Skeletal muscle tissue (tissue), 4 donors: ENCODE measurements around the gene KYNU. TPM values are rescaled to one million over a fixed set of nuclear protein-coding genes. Genes with fewer than 3 reads are reported as not detected.
"Not testable (repeated sequence)": the region's sequence is repeated elsewhere in the genome, so short reads cannot be mapped to it uniquely, and the experiment has no call there.

Experiments
- H3K27ac ChIP-seq: one replicate; pipeline ENCODE4 v1.7.0; 2013; ENCODE audit warnings: mild to moderate bottlenecking, low read depth, low read length, inconsistent platforms
- H3K27me3 ChIP-seq, 3 donors: one replicate each; pipeline ENCODE4 v1.7.0; 2013; ENCODE audit warnings: low read length in 3 of 3; ENCODE audit not compliant: control insufficient read depth in 3 of 3, insufficient read depth in 3 of 3
- H3K36me3 ChIP-seq, 3 donors: one replicate each; pipeline ENCODE4 v1.7.0; 2013; ENCODE audit warnings: low read length in 3 of 3; ENCODE audit not compliant: control insufficient read depth in 3 of 3, insufficient read depth in 3 of 3
- H3K4me1 ChIP-seq, 3 donors: one replicate each; pipeline ENCODE4 v1.7.0; 2013; ENCODE audit warnings: low read length in 3 of 3, mild to moderate bottlenecking in 3 of 3; ENCODE audit not compliant: control insufficient read depth in 3 of 3, insufficient read depth in 3 of 3
- H3K4me3 ChIP-seq, 3 donors: one replicate each; pipeline ENCODE4 v1.7.0; 2013; ENCODE audit warnings: low read length in 3 of 3
- H3K9ac ChIP-seq, 3 donors: one replicate each; pipeline ENCODE4 v1.7.0; 2013; ENCODE audit warnings: low read length in 3 of 3, mild to moderate bottlenecking in 3 of 3, moderate library complexity in 2 of 3, low read depth in 1 of 3
- H3K9me3 ChIP-seq, 3 donors: one replicate each; pipeline ENCODE4 v1.7.0; 2013; ENCODE audit warnings: low read length in 3 of 3; ENCODE audit not compliant: control insufficient read depth in 3 of 3
- total RNA-seq: library from RNA; depleted of rRNA; stranded (reverse); fragments of >200 nt; gene quantifications from one replicate; pipeline ENCODE4 v1.2.3, GENCODE V29; 2014
- donor health status: Osteomylitis.

KYNU gene
- total RNA-seq, 1 donor from 2014 or later = 1.0 TPM

- H3K27me3 ChIP-seq = no peaks in the 10 kb centered on the region
- no peaks in the 10 kb centered on the region for H3K9me3 ChIP-seq
- no peaks in the 10 kb centered on the region for H3K4me1 ChIP-seq
- no peak overlapping the region for H3K27ac ChIP-seq
- no peaks in the 10 kb centered on the region for H3K36me3 ChIP-seq
- H3K4me3 ChIP-seq = no peak overlapping the region
- no peak overlapping the region for H3K9ac ChIP-seq
These were observed 18.5 kb upstream of the KYNU start for GRCh38 chr2:142858961-142859360.

GRCh38 chr2:142862299-142862698, 15.2 kb upstream of the KYNU start:
- no peak overlapping the region for H3K9ac ChIP-seq
- no peak overlapping the region for H3K4me3 ChIP-seq
- H3K9me3 ChIP-seq = no peaks in the 10 kb centered on the region
- H3K27me3 ChIP-seq = no peaks in the 10 kb centered on the region
- H3K27ac ChIP-seq = no peak overlapping the region
- no peaks in the 10 kb centered on the region for H3K4me1 ChIP-seq
- H3K36me3 ChIP-seq = no peaks in the 10 kb centered on the region

- Histone ChIP-seq H3K4me3 (no peak overlapping the region), H3K36me3 (no peaks in the 10 kb centered on the region), H3K4me1 (peaks cover 0 to 4% (median 0%) of the 10 kb centered on the region in 3 donors), H3K9ac (no peak overlapping the region), H3K9me3 (no peaks in the 10 kb centered on the region), H3K27ac (no peak overlapping the region), H3K27me3 (no peaks in the 10 kb centered on the region)
These were observed 14.6 kb upstream of the KYNU start for GRCh38 chr2:142862847-142863246.

GRCh38 chr2:142863485-142863961, 13.9 kb upstream of the KYNU start:
- no peaks in the 10 kb centered on the region for H3K27me3 ChIP-seq
- no peak overlapping the region for H3K27ac ChIP-seq
- no peak overlapping the region for H3K9ac ChIP-seq
- no peaks in the 10 kb centered on the region for H3K9me3 ChIP-seq
- peaks cover 0 to 4% (median 0%) of the 10 kb centered on the region in 3 donors for H3K4me1 ChIP-seq
- H3K36me3 ChIP-seq = no peaks in the 10 kb centered on the region
- no peak overlapping the region for H3K4me3 ChIP-seq

- not testable (repeated sequence) for H3K4me1 ChIP-seq, H3K9me3 ChIP-seq, H3K9ac ChIP-seq, H3K27ac ChIP-seq, H3K36me3 ChIP-seq, H3K27me3 ChIP-seq, H3K4me3 ChIP-seq
These were observed 12.9 kb upstream of the KYNU start for GRCh38 chr2:142864605-142865004.

GRCh38 chr2:142865924-142866323, 11.5 kb upstream of the KYNU start:
- Histone ChIP-seq H3K4me1 (peaks cover 0 to 4% (median 0%) of the 10 kb centered on the region in 3 donors), H3K4me3 (no peak overlapping the region), H3K27me3 (no peaks in the 10 kb centered on the region), H3K9ac (no peak overlapping the region), H3K9me3 (no peaks in the 10 kb centered on the region), H3K36me3 (no peaks in the 10 kb centered on the region), H3K27ac (no peak overlapping the region)

- H3K4me1 ChIP-seq = peaks cover 0 to 4% (median 0%) of the 10 kb centered on the region in 3 donors
- H3K27me3 ChIP-seq = no peaks in the 10 kb centered on the region
- no peaks in the 10 kb centered on the region for H3K36me3 ChIP-seq
- H3K9ac ChIP-seq = no peak overlapping the region
- H3K4me3 ChIP-seq = no peak overlapping the region
- no peak overlapping the region for H3K27ac ChIP-seq
- no peaks in the 10 kb centered on the region for H3K9me3 ChIP-seq
These were observed 11.0 kb upstream of the KYNU start for GRCh38 chr2:142866426-142866825.

GRCh38 chr2:142867136-142867535, 10.3 kb upstream of the KYNU start:
- no peak overlapping the region for H3K27ac ChIP-seq
- H3K9me3 ChIP-seq = no peaks in the 10 kb centered on the region
- no peaks in the 10 kb centered on the region for H3K36me3 ChIP-seq
- H3K27me3 ChIP-seq = no peaks in the 10 kb centered on the region
- H3K4me1 ChIP-seq = peaks cover 0 to 4% (median 0%) of the 10 kb centered on the region in 3 donors
- H3K9ac ChIP-seq = no peak overlapping the region
- no peak overlapping the region for H3K4me3 ChIP-seq

GRCh38 chr2:142868229-142868762, 9.2 kb upstream of the KYNU start:
- Histone ChIP-seq H3K27ac (no peak overlapping the region), H3K9me3 (no peaks in the 10 kb centered on the region), H3K9ac (no peak overlapping the region), H3K27me3 (no peaks in the 10 kb centered on the region), H3K4me1 (peaks cover 0 to 4% (median 0%) of the 10 kb centered on the region in 3 donors), H3K36me3 (no peaks in the 10 kb centered on the region), H3K4me3 (no peak overlapping the region)

GRCh38 chr2:142869065-142869460, 8.4 kb upstream of the KYNU start:
- not testable (repeated sequence) for H3K9ac ChIP-seq, H3K4me1 ChIP-seq, H3K27me3 ChIP-seq, H3K4me3 ChIP-seq, H3K9me3 ChIP-seq, H3K36me3 ChIP-seq, H3K27ac ChIP-seq
